ENCODE results near the gene MANSC1. TPM values are rescaled to one million over a fixed set of nuclear protein-coding genes. Genes with fewer than 3 reads are reported as not detected.

Gene MANSC1
- total and polyA plus RNA-seq, 10 of the 15 experiments (the other 5 are each of a cell fraction or from before 2014, with no cell fraction given): 0.02 to 0.23 (median 0.11) TPM; not detected in 2

DNA sequence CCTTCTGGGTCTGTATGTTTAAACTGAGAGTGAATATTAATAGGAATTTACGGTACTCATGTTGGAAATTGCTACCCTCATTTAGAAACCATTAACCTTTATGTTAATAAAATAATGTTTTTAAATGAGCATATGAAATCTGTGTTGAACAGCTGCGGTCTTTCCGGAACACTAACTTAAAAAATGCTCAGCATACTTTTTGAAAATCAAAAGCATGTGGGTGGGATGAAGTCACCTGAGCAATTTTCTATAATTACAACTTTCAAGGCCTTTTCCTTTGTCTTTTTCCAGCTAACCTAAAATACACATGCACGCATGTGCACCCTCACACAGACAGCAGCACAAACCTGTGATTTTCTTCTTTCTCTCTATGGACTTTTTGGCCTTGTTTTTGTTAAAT is 46.7 kb upstream of the MANSC1 start:
- H3K36me3 ChIP-seq (ENCODE audit: control insufficient read depth in 2 of 2, insufficient read depth in 2 of 2, low read length in 1 of 2): peaks cover 0 to 3% of the 10 kb centered on the region in 2 experiments; a peak in 1 of 4 replicates
- no peak overlapping the region for H3K4me2 ChIP-seq (ENCODE audit: control insufficient read depth, insufficient read depth)
- no peak overlapping the region for H2AFZ ChIP-seq (ENCODE audit: control insufficient read depth, low read depth, low read length)
- no peaks in the 10 kb centered on the region for H3K4me1 ChIP-seq (ENCODE audit: control insufficient read depth, insufficient read depth, low read length)
- DNase-seq (ENCODE audit: low read depth, low spot score) (no peak), ATAC-seq (no peak), FAIRE-seq (no peak)
- ChIA-PET RAD21 (ENCODE audit: unreplicated experiment) (no interaction called here), CTCF (interaction anchor here (2.2 to 4.4 kb wide), 2 partner anchors 11 to 58 kb away, joined by 5 to 24 read pairs; no protein-coding TSS in a partner anchor), POLR2A (no interaction called here), SMC1A (ENCODE audit: uncharacterized antibody, unreplicated experiment) (interaction anchor here (1.0 to 2.0 kb wide), 4 partner anchors 9 to 295 kb away, joined by 3 to 5 read pairs (median 4); no protein-coding TSS in a partner anchor)
- H3K27ac ChIP-seq (ENCODE audit: control insufficient read depth, insufficient read depth): no peak overlapping the region
- H3K4me3 ChIP-seq: no peak overlapping the region
- intact Hi-C loops (cut with micrococcal nuclease; ENCODE audit: unreplicated experiment) (no loop called here), in situ Hi-C loops (cut with MboI) (no loop called here)
- H3K27me3 ChIP-seq (replicated peaks in 1 of 2; ENCODE audit: control insufficient read depth in 2 of 2, insufficient read depth in 2 of 2, low read length in 1 of 2): no peaks in the 10 kb centered on the region
- BruUV-seq (replicated peaks): no TSS peak
- no peaks in the 10 kb centered on the region; the same call in 2 of the 3 replicates for H3K9me3 ChIP-seq (replicated peaks; ENCODE audit: control insufficient read depth, insufficient read depth, low read length)
- no peaks in the 10 kb centered on the region for H4K20me1 ChIP-seq (ENCODE audit: control insufficient read depth, insufficient read depth)
- WGBS (ENCODE audit: insufficient coverage, insufficient replicate concordance, low lambda C conversion rate, missing lambda C conversion rate): 100% methylated on average over 4 of the region's 4 CpGs
- no peaks in the 10 kb centered on the region for H3K79me2 ChIP-seq (ENCODE audit: control insufficient read depth, insufficient read depth, low read length)
- H3K9ac ChIP-seq (ENCODE audit: control insufficient read depth, insufficient read depth, low read length): no peak overlapping the region
- TF ChIP-seq STAT3 (IDR thresholded peaks at IDR 0.05; ENCODE audit: low read depth, low read length) (no peak), TCF12 (IDR thresholded peaks at IDR 0.05; ENCODE audit: low read depth, low read length) (no peak), MEF2A (IDR thresholded peaks at IDR 0.05; ENCODE audit: insufficient read depth, low read depth, low read length) (no peak), CREM (IDR thresholded peaks at IDR 0.05; ENCODE audit: low read depth) (no peak), PAX8 (IDR thresholded peaks at IDR 0.05) (no peak), NFYA (IDR thresholded peaks at IDR 0.05; ENCODE audit: borderline replicate concordance, low read depth, low read length) (no peak), PBX3 (IDR thresholded peaks at IDR 0.05; ENCODE audit: insufficient replicate concordance, low read depth, low read length) (no peak), ZBTB11 (CRISPR knock-in tag; IDR thresholded peaks at IDR 0.05) (no peak), SRF (IDR thresholded peaks at IDR 0.05; ENCODE audit: low read depth in 2 of 2, low read length in 2 of 2) (no peak), BRCA1 (IDR thresholded peaks at IDR 0.05; ENCODE audit: low read depth, low read length) (no peak), TARDBP (IDR thresholded peaks at IDR 0.05; ENCODE audit: borderline replicate concordance) (no peak)
- TF ChIP-seq, protein P1, sequence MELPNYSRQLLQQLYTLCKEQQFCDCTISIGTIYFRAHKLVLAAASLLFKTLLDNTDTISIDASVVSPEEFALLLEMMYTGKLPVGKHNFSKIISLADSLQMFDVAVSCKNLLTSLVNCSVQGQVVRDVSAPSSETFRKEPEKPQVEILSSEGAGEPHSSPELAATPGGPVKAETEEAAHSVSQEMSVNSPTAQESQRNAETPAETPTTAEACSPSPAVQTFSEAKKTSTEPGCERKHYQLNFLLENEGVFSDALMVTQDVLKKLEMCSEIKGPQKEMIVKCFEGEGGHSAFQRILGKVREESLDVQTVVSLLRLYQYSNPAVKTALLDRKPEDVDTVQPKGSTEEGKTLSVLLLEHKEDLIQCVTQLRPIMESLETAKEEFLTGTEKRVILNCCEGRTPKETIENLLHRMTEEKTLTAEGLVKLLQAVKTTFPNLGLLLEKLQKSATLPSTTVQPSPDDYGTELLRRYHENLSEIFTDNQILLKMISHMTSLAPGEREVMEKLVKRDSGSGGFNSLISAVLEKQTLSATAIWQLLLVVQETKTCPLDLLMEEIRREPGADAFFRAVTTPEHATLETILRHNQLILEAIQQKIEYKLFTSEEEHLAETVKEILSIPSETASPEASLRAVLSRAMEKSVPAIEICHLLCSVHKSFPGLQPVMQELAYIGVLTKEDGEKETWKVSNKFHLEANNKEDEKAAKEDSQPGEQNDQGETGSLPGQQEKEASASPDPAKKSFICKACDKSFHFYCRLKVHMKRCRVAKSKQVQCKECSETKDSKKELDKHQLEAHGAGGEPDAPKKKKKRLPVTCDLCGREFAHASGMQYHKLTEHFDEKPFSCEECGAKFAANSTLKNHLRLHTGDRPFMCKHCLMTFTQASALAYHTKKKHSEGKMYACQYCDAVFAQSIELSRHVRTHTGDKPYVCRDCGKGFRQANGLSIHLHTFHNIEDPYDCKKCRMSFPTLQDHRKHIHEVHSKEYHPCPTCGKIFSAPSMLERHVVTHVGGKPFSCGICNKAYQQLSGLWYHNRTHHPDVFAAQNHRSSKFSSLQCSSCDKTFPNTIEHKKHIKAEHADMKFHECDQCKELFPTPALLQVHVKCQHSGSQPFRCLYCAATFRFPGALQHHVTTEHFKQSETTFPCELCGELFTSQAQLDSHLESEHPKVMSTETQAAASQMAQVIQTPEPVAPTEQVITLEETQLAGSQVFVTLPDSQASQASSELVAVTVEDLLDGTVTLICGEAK (IDR thresholded peaks at IDR 0.05; ENCODE audit: borderline replicate concordance): no peak

Measured in GM12878 (cell line).